H9 (cell line): ENCODE measurements around the gene PRKCB. TPM values are rescaled to one million over a fixed set of nuclear protein-coding genes. Genes with fewer than 3 reads are reported as not detected.

Experiments used
- DNase-seq: peaks from one replicate; pipeline ENCODE4 v3.0.0-alpha.2; 2017
- H2AFZ ChIP-seq: one replicate; pipeline ENCODE4 v1.6.1; 2013; ENCODE audit warnings: mild to moderate bottlenecking, low read length, control low read depth, moderate library complexity
- H2AK5ac ChIP-seq: 2 replicates; pipeline ENCODE4 v1.6.1; 2013; ENCODE audit warnings: low read length, control low read depth, mixed read lengths; ENCODE audit not compliant: insufficient read length
- H2BK120ac ChIP-seq: one replicate; pipeline ENCODE4 v1.6.1; 2013; ENCODE audit warnings: low read depth, mild to moderate bottlenecking, low read length, control low read depth, inconsistent platforms; ENCODE audit not compliant: poor library complexity, severe bottlenecking
- H2BK12ac ChIP-seq: 2 replicates; pipeline ENCODE4 v1.6.1; 2013; ENCODE audit warnings: low read length, control low read depth, mixed read lengths, low read depth; ENCODE audit not compliant: insufficient read length
- H2BK15ac ChIP-seq: 2 replicates; pipeline ENCODE4 v1.6.1; 2013; ENCODE audit warnings: low read depth, low read length, control low read depth
- H2BK20ac ChIP-seq: one replicate; pipeline ENCODE4 v1.6.1; 2013; ENCODE audit warnings: low read depth, mild to moderate bottlenecking, low read length, control low read depth, inconsistent platforms; ENCODE audit not compliant: poor library complexity, severe bottlenecking
- H2BK5ac ChIP-seq: 2 replicates; pipeline ENCODE4 v1.6.1; 2013; ENCODE audit warnings: low read length, control low read depth, mixed read lengths; ENCODE audit not compliant: insufficient read length
- H3K14ac ChIP-seq: 2 replicates; pipeline ENCODE4 v1.6.1; 2013; ENCODE audit warnings: low read length, control low read depth; ENCODE audit not compliant: insufficient read depth
- H3K18ac ChIP-seq: 2 replicates; pipeline ENCODE4 v1.6.1; 2013; ENCODE audit warnings: low read depth, mild to moderate bottlenecking, mixed read lengths, low read length, control low read depth; ENCODE audit not compliant: insufficient read length
- H3K23ac ChIP-seq: 2 replicates; pipeline ENCODE4 v1.6.1; 2013; ENCODE audit warnings: low read length, control low read depth, mixed read lengths, low read depth; ENCODE audit not compliant: insufficient read length
- H3K23me2 ChIP-seq: 2 replicates; pipeline ENCODE4 v1.6.1; 2013; ENCODE audit warnings: low read depth, mild to moderate bottlenecking, mixed read lengths, low read length, control low read depth; ENCODE audit not compliant: insufficient read length, poor library complexity, severe bottlenecking
- H3K27ac ChIP-seq: 2 replicates; pipeline ENCODE4 v1.5.1; 2013; ENCODE audit warnings: low read length, control low read depth, mixed read lengths, low read depth; ENCODE audit not compliant: insufficient read length
- H3K27me3 ChIP-seq: 2 replicates; pipeline ENCODE4 v1.6.1; 2013; ENCODE audit warnings: low read length, control low read depth, inconsistent platforms; ENCODE audit not compliant: insufficient read depth
- H3K4ac ChIP-seq: 2 replicates; pipeline ENCODE4 v1.6.1; 2013; ENCODE audit warnings: low read depth, mild to moderate bottlenecking, control low read depth, inconsistent platforms, low read length, moderate library complexity
- H3K4me1 ChIP-seq: 2 replicates; pipeline ENCODE4 v1.6.1; 2013; ENCODE audit warnings: low read length, control low read depth, inconsistent platforms; ENCODE audit not compliant: insufficient read depth
- H3K4me2 ChIP-seq: 2 replicates; pipeline ENCODE4 v1.6.1; 2013; ENCODE audit warnings: low read length, control low read depth, mixed read lengths; ENCODE audit not compliant: insufficient read length, insufficient read depth
- H3K56ac ChIP-seq: 2 replicates; pipeline ENCODE4 v1.6.1; 2013; ENCODE audit warnings: low read depth, mild to moderate bottlenecking, mixed read lengths, low read length, control low read depth; ENCODE audit not compliant: insufficient read length
- H3K79me1 ChIP-seq: 2 replicates; pipeline ENCODE4 v1.6.1; 2013; ENCODE audit warnings: low read depth, mild to moderate bottlenecking, moderate library complexity, low read length, control low read depth, inconsistent platforms; ENCODE audit not compliant: insufficient read depth, poor library complexity, severe bottlenecking
- H3K79me2 ChIP-seq: 2 replicates; pipeline ENCODE4 v1.6.1; 2013; ENCODE audit warnings: low read length, control low read depth, inconsistent platforms; ENCODE audit not compliant: insufficient read depth
- H3K9ac ChIP-seq: 2 replicates; pipeline ENCODE4 v1.6.1; 2013; ENCODE audit warnings: low read length, control low read depth, mixed read lengths; ENCODE audit not compliant: insufficient read length; ENCODE audit errors: extremely low read depth
- H3K9me3 ChIP-seq: one replicate; pipeline ENCODE4 v1.6.1; 2013; ENCODE audit warnings: low read depth, low read length, inconsistent platforms; ENCODE audit not compliant: control insufficient read depth
- H3T11ph ChIP-seq: one replicate; pipeline ENCODE4 v1.6.1; 2013; ENCODE audit warnings: mild to moderate bottlenecking, low read length, control low read depth, inconsistent platforms
- H4K20me1 ChIP-seq: one replicate; pipeline ENCODE4 v1.6.1; 2013; ENCODE audit not compliant: control insufficient read depth, insufficient read length, insufficient read depth
- H4K5ac ChIP-seq: 2 replicates; pipeline ENCODE4 v1.6.1; 2013; ENCODE audit warnings: low read depth, mild to moderate bottlenecking, mixed read lengths, low read length, control low read depth; ENCODE audit not compliant: insufficient read length
- H4K8ac ChIP-seq: replicated peaks from 2 replicates; pipeline ENCODE4 v1.6.1; 2013; ENCODE audit warnings: low read length, control low read depth, mixed read lengths, low read depth; ENCODE audit not compliant: insufficient read length
- H4K91ac ChIP-seq: 2 replicates; pipeline ENCODE4 v1.6.1; 2013; ENCODE audit warnings: low read depth, mild to moderate bottlenecking, moderate library complexity, mixed read lengths, low read length, control low read depth; ENCODE audit not compliant: insufficient read length
- H3K27ac Mint-ChIP-seq, 3 experiments: 2 replicates in 2 of 3; 3 replicates in 1 of 3; pipeline ENCODE4 v1.8.0; 2020 to 2021; ENCODE audit warnings: mixed read lengths in 3 of 3, mild to moderate bottlenecking in 1 of 3, moderate library complexity in 1 of 3
- H3K27me3 Mint-ChIP-seq: 2 replicates; pipeline ENCODE4 v1.8.0; 2021; ENCODE audit warnings: low read depth, mild to moderate bottlenecking, moderate library complexity, mixed read lengths
- H3K36me3 Mint-ChIP-seq, 3 experiments: 2 replicates in 2 of 3; 3 replicates in 1 of 3; pipeline ENCODE4 v1.8.0; 2020 to 2021; ENCODE audit warnings: low read depth in 3 of 3, mixed read lengths in 3 of 3; ENCODE audit not compliant: insufficient read depth in 1 of 3
- H3K4me1 Mint-ChIP-seq, 2 experiments: 2 replicates each; pipeline ENCODE4 v1.8.0; 2020; ENCODE audit warnings: mixed read lengths in 2 of 2
- H3K4me3 Mint-ChIP-seq, 2 experiments: 2 replicates in 1 of 2; 3 replicates in 1 of 2; pipeline ENCODE4 v1.8.0; 2020 to 2021; ENCODE audit warnings: mild to moderate bottlenecking in 2 of 2, mixed read lengths in 2 of 2, moderate library complexity in 1 of 2
- H3K9me3 Mint-ChIP-seq, 2 experiments: 2 replicates in 1 of 2; 3 replicates in 1 of 2; pipeline ENCODE4 v1.8.0; 2020; ENCODE audit warnings: mild to moderate bottlenecking in 2 of 2, mixed read lengths in 2 of 2, moderate library complexity in 1 of 2
- CTCF ChIP-seq: fragments of 200-600 bp; sonication (generic); conservative IDR thresholded peaks from 3 replicates; pipeline ENCODE4 v1.8.0; 2021; ENCODE audit warnings: antibody characterized with exemption, mild to moderate bottlenecking
- WGBS: extraction: QIAGEN DNeasy Blood & Tissue Kit; methylation state at CpG from one replicate; pipeline ENCODE4 v1.1.7; 2013; ENCODE audit warnings: missing lambda C conversion rate, low lambda C conversion rate, mixed read lengths; ENCODE audit not compliant: insufficient read length; ENCODE audit errors: extremely low coverage; 5-methylcytosine and 5-hydroxymethylcytosine counted together
- total RNA-seq: library from RNA; stranded (reverse); gene quantifications from 2 replicates; pipeline ENCODE4 v1.2.1, GENCODE V29; 2021

The PRKCB gene
- total RNA-seq, 1 experiment from 2014 or later, result 7.0 TPM

DNA sequence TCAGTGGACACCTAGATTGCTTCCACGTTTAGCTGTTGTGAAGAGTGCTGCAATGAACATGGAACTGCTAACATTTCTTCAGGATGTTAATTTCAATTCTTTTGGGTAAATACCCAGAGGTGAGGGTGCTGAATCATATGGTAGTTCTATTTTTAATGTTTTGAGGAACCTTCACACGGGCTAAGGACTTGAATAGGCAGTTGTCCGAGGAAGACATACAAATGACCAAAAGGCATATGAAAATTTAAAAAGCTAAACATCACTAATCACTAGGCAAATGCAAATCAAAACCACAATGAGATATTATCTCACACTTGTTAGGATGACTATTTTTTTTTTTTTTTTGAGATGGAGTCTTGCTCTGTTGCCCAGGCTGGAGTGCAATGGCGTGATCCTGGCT, 173.3 kb downstream of the PRKCB start:
- Histone ChIP-seq H3K79me1 (no peaks in the 10 kb centered on the region), H4K8ac (no peak overlapping the region), H2BK12ac (no peak overlapping the region), H3K9me3 (no peaks in the 10 kb centered on the region), H3K14ac (no peak overlapping the region), H3K23me2 (no peaks in the 10 kb centered on the region), H2AFZ (no peak overlapping the region), H3K4me1 (no peaks in the 10 kb centered on the region), H3K23ac (no peak overlapping the region), H3T11ph (no peak overlapping the region), H3K4me2 (no peak overlapping the region), H3K27me3 (no peaks in the 10 kb centered on the region), H3K27ac (no peak overlapping the region), H2AK5ac (no peak overlapping the region), H3K18ac (no peak overlapping the region), H2BK5ac (no peak overlapping the region), H2BK20ac (no peak overlapping the region), H4K91ac (no peak overlapping the region), H4K5ac (no peak overlapping the region), H2BK120ac (no peak overlapping the region), H2BK15ac (no peak overlapping the region), H3K56ac (no peak overlapping the region), H3K79me2 (no peaks in the 10 kb centered on the region), H4K20me1 (no peaks in the 10 kb centered on the region), H3K4ac (no peak overlapping the region), H3K9ac (no peak overlapping the region)
- Mint-ChIP-seq H3K27ac (no peak overlapping the region), H3K4me1 (peaks cover 3 to 9% of the 10 kb centered on the region in 2 experiments; a peak in 3 of 4 replicates), H3K9me3 (no peaks in the 10 kb centered on the region), H3K27me3 (peaks cover 4% of the 10 kb centered on the region), H3K4me3 (no peak overlapping the region), H3K36me3 (no peaks in the 10 kb centered on the region)
- no peak for TF ChIP-seq CTCF
- no CpG with 5 or more reads among the region's 4 CpGs for WGBS
- no peak for DNase-seq
